OCI-LY1 (cell line): ENCODE data around the gene HPCAL1.

ENCODE experiments used
- CTCF ChIP-seq: fragments of 200-600 bp; sonication (generic), shearing (Covaris generic); IDR thresholded peaks from 2 replicates; pipeline ENCODE4 v1.5.1; 2017; ENCODE audit warnings: mild to moderate bottlenecking, antibody characterized with exemption, low read length, moderate library complexity, mixed read lengths
- EZH2 ChIP-seq: fragments of 200-600 bp; sonication (generic), shearing (Covaris generic); IDR thresholded peaks from 2 replicates; pipeline ENCODE4 v1.8.0; 2017; ENCODE audit warnings: borderline replicate concordance, mixed run types, mild to moderate bottlenecking, antibody characterized with exemption, low read length, moderate library complexity, mixed read lengths

- no peak for TF ChIP-seq CTCF
- no peak for TF ChIP-seq EZH2
Measured at GRCh38 chr2:10387033-10387432, 84.3 kb downstream of the HPCAL1 start.
